Adipocyte (in vitro differentiated cells): ENCODE measurements around the gene RBM20.

ENCODE experiments used
- DNase-seq: peaks from one replicate; pipeline ENCODE4 v3.0.0-alpha.2; 2015; ENCODE audit warnings: low read depth
- H3K27me3 ChIP-seq: replicated peaks from 2 replicates; pipeline ENCODE4 v1.7.0; 2013; ENCODE audit warnings: mild to moderate bottlenecking, low read length, moderate library complexity; ENCODE audit not compliant: control insufficient read depth, insufficient read depth
- H3K36me3 ChIP-seq: 2 replicates; pipeline ENCODE4 v1.7.0; 2013; ENCODE audit warnings: low read length, mild to moderate bottlenecking, moderate library complexity; ENCODE audit not compliant: control insufficient read depth, insufficient read depth, severe bottlenecking
- H3K4me1 ChIP-seq: 2 replicates; pipeline ENCODE4 v1.7.0; 2013; ENCODE audit warnings: mild to moderate bottlenecking, low read length, moderate library complexity; ENCODE audit not compliant: control insufficient read depth, insufficient read depth
- H3K4me3 ChIP-seq: 2 replicates; pipeline ENCODE4 v1.7.0; 2013; ENCODE audit warnings: mild to moderate bottlenecking, low read length, moderate library complexity
- H3K9ac ChIP-seq: 2 replicates; pipeline ENCODE4 v1.7.0; 2013; ENCODE audit warnings: mild to moderate bottlenecking, low read length, moderate library complexity
- H3K9me3 ChIP-seq: 2 replicates; pipeline ENCODE4 v1.7.0; 2013; ENCODE audit warnings: mild to moderate bottlenecking, low read length, moderate library complexity; ENCODE audit not compliant: control insufficient read depth

RBM20 gene

DNA sequence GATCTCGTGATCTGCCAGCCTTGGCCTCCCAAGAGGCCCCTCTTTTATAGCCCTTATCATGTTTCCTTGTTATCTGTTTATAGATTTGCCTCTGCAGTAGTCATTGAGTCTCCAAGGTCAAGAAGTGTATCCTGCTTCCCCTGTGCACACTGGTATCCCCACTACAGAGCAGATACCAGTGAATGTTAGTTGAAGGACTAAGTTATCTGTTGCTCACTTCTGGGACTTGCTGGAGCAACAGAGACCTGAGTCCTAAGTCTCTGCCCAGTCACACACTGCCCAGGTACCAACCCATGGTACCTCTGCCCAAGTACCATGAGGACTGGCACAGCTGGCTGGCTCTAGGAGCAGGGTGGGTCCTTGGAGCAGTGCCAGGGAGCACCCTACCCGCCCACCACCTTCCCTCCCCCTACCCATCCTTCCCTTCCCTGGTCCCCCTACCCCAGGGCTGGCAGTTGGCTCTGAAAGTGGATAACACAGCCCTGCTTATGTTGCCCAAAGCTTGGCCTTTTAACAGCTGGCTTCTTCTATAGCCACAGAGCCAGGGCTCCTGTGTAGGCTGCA, 201.1 kb downstream of the RBM20 start:
- peaks cover 12% of the 10 kb centered on the region for H3K4me1 ChIP-seq
- no peaks in the 10 kb centered on the region for H3K36me3 ChIP-seq
- no peak overlapping the region for H3K4me3 ChIP-seq
- DNase-seq = no peak
- peaks cover 6% of the 10 kb centered on the region for H3K27me3 ChIP-seq
- H3K9ac ChIP-seq = no peak overlapping the region
- no peaks in the 10 kb centered on the region for H3K9me3 ChIP-seq

DNA sequence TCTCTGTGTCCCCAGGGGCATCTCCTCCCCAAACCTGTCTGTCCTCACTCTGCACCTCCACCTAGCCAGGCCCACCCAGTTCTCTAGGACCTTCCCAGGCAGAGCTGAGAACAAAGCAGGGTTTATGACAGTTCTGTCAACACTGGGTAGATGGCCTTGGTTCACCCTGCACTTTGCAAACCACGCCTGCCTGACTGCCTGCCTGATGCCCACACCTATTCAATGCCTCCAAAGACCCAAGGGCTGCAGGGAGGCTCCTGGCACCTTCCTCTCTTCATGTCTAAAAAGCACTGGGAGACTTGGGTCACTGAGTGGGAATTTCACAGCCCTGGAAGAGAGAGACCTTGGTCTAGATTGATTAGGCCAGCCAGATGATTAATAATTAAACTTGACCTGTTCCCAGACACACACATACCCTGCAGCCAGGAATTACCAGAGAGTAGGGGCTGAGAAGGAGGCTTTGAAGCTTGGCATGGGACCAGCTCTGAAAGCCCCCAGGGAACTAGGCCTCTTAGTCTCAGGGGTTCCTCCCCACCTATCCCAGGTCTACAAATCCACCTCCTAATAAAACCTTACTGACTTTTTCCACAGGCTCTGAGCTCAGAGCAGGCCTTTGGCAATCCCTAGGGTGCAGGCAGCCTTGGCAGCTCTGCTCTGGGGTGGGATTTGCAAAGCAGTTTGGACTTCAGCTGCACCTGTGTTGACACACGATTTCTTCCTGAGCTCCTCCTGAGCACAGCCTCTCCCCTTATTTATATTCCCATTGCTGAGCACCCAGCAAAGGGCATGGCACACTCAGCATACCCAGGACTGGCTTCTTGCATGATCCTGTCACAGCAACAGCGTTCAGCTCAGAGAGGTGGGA, 201.9 kb downstream of the RBM20 start:
- no peak overlapping the region for H3K9ac ChIP-seq
- H3K4me3 ChIP-seq = no peak overlapping the region
- H3K36me3 ChIP-seq = no peaks in the 10 kb centered on the region
- H3K27me3 ChIP-seq = peaks cover 6% of the 10 kb centered on the region
- H3K9me3 ChIP-seq = no peaks in the 10 kb centered on the region
- DNase-seq = no peak
- H3K4me1 ChIP-seq = peaks cover 9% of the 10 kb centered on the region

DNA sequence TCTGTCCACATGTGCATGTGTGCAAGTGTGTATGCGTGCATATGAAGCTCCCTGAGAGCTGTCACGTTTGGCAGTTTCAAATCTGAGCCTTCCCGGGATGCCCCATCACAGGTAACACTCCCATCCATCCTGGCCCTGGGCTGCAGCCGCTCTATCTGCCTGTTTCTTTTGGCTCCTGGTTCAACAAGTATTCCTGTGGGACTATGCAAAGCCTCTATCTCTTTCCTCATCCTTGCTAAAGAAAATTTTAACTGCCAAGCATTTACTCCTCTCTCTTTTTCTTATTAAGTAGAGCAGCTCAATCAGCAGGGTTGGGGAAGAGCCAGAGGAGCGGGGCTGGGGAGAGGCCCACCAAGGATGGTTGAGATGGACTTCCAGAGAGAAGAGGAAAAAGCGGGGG, 203.2 kb downstream of the RBM20 start:
- peaks cover 6% of the 10 kb centered on the region for H3K27me3 ChIP-seq
- no peaks in the 10 kb centered on the region for H3K36me3 ChIP-seq
- peaks cover 15% of the 10 kb centered on the region for H3K4me1 ChIP-seq
- no peak for DNase-seq
- H3K4me3 ChIP-seq = no peak overlapping the region
- H3K9me3 ChIP-seq = no peaks in the 10 kb centered on the region
- no peak overlapping the region for H3K9ac ChIP-seq

DNA sequence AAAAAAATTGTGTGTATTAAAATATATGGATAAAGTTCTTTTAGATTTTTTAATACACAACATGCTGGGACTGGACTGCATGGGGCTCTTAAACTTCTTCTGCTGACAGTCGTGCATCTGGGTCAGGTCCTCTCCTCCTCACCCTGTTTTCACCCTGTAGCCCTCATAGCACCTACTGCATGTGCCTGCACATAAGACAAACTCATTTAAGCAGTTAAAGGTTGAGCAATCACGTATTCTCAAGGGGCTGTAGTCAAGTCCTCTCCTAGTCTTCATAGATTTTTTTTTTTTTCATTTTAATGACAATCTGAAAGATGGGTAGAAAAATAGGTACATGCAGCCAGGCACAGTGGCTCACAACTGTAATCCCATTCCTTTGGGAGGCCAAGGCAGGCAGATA, 204.0 kb downstream of the RBM20 start:
- Histone ChIP-seq H3K9me3 (no peaks in the 10 kb centered on the region), H3K36me3 (no peaks in the 10 kb centered on the region), H3K4me1 (peaks cover 15% of the 10 kb centered on the region), H3K9ac (no peak overlapping the region), H3K27me3 (peaks cover 6% of the 10 kb centered on the region), H3K4me3 (no peak overlapping the region)
- no peak for DNase-seq

DNA sequence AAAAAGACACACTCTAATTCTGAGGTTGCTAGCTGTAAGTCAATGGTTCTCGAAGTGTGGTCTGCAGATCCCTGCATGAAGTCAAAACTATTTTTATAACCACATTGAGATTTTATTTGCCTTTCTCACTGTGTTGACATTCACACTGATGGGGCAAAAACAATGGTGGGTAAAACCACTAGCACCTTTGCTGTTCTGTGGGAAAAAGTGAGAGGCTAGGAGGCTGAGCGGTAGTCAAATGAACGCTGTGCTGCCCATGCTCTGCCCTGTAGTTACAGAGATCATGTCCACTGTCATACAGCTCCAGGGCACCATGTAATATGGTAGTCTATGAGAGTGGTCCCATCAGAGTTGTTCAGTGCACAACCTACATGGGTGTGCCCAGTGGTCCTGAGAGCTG, 206.0 kb downstream of the RBM20 start:
- DNase-seq = no peak
- Histone ChIP-seq H3K9ac (no peak overlapping the region), H3K4me3 (no peak overlapping the region), H3K4me1 (peaks cover 19% of the 10 kb centered on the region), H3K36me3 (no peaks in the 10 kb centered on the region), H3K9me3 (no peaks in the 10 kb centered on the region), H3K27me3 (peaks cover 6% of the 10 kb centered on the region)

DNA sequence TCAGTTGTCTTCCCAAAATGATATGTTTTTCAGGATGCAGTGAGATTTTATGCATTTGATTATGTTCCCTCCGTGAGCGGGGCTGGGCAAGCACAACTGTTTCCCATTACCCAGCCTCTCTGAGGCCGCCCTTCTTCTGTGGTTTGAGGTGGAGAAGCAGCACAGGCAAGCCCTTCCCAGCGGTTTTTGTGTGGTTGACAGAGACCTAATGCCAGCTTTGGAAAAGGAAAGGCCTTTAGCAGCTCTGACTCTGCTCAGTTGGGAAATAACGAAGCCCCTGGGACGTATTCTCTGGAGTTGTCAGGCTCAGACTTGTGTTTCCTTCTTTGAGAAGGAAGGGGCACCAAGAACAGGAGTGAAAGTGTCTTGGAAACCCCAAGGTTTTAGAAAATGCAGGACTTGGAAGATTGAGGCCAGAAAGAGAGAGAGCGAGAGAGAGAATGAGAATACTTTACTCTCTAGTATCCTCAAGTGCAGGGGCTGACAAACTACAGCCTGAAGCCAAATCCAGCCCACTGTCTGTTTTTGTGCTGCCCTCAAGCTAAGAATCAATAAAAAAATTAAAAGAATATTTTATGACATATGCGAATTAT, 207.0 kb downstream of the RBM20 start:
- Histone ChIP-seq H3K9ac (peak overlapping the region; percentile 43), H3K36me3 (no peaks in the 10 kb centered on the region), H3K4me1 (peaks cover 20% of the 10 kb centered on the region), H3K27me3 (peaks cover 6% of the 10 kb centered on the region), H3K9me3 (no peaks in the 10 kb centered on the region), H3K4me3 (no peak overlapping the region)
- DNase-seq = peak; percentile 57

DNA sequence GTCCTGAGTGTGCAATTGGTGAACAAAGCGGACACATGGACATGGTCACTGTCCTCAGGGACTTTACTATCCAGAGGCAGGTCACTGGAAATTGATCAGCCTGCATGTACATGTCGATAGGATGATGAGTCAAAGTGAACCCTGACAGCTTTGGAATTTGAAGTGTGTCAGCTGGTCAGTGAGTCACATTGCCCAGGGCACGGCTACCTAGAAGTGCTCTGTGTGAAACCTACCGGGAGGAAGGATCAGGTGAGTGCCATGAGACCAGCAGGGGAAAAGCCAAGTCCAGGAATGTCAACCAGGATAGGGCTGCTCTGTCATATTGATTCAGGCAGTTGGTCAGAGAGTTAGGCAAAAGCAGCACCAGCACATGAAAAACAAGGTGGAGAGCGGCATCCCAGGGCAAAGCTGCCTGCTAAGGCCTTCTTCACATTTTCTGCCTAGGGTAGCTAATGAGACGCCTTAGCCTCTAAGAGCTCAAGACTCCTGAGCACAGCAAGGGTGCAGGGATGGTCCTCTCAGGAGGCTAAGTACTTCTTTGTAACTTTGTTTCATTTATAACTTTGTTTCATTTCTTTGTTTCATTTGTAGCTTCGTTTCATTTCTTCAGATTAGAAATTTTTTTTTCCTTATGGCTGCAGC, 208.2 kb downstream of the RBM20 start:
- DNase-seq = no peak
- no peaks in the 10 kb centered on the region for H3K36me3 ChIP-seq
- H3K9me3 ChIP-seq = no peaks in the 10 kb centered on the region
- peaks cover 23% of the 10 kb centered on the region for H3K4me1 ChIP-seq
- no peaks in the 10 kb centered on the region for H3K27me3 ChIP-seq
- no peak overlapping the region for H3K9ac ChIP-seq
- H3K4me3 ChIP-seq = no peak overlapping the region

DNA sequence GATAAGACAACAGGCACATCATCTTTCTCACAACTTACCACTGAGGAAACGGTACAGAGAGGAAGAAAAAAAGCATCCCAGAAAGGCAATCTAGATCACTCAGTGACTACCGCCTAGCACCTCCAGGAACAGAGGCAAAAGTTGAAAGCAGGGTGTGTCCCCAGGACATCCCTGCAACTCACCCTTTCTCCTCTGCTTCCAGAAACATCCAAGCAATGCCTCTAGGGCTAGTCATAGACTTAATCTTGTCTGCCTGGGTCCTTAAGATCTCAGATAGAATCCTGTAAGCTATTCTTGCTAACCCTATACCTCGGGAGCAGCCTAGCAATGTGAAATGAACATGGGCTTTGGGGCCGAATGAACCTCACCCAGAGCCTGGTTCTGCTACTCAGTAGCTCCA, 208.8 kb downstream of the RBM20 start:
- no peak overlapping the region for H3K9ac ChIP-seq
- H3K27me3 ChIP-seq = no peaks in the 10 kb centered on the region
- DNase-seq = no peak
- peaks cover 25% of the 10 kb centered on the region for H3K4me1 ChIP-seq
- H3K9me3 ChIP-seq = no peaks in the 10 kb centered on the region
- no peak overlapping the region for H3K4me3 ChIP-seq
- no peaks in the 10 kb centered on the region for H3K36me3 ChIP-seq

DNA sequence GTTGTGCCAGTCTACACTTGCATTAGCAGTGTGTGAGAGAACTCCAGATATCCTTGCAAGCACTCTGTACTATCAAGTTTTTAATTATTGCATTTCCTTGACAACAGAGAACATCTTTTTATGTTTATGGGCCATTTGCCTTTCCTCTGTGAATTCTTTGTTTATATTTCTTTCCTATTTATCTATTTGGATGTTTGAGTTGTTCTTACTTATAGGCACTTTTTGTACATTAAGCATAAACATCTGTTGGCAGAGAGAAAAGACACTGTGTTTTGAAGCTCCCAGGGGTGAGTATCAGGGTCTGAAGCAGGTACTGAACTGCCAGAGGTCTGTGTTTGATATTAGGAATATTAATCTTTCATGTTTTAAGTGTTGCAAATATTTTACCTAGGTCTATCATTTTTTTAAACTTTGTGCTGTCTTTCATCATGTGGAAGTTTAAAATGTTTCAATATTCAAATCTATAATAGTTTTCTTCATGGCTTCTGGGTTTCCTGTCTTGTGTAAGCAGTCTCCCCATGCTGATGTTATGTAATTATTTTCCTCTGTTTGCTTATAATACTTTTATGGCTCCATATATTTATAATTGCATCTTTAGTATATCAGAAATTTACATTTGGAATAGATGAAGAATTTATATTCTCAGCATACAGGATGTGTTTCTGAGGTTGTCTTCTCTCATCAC, 209.9 kb downstream of the RBM20 start:
- Histone ChIP-seq H3K27me3 (no peaks in the 10 kb centered on the region), H3K4me3 (no peak overlapping the region), H3K9me3 (no peaks in the 10 kb centered on the region), H3K4me1 (peaks cover 35% of the 10 kb centered on the region), H3K9ac (no peak overlapping the region), H3K36me3 (no peaks in the 10 kb centered on the region)
- DNase-seq = no peak

DNA sequence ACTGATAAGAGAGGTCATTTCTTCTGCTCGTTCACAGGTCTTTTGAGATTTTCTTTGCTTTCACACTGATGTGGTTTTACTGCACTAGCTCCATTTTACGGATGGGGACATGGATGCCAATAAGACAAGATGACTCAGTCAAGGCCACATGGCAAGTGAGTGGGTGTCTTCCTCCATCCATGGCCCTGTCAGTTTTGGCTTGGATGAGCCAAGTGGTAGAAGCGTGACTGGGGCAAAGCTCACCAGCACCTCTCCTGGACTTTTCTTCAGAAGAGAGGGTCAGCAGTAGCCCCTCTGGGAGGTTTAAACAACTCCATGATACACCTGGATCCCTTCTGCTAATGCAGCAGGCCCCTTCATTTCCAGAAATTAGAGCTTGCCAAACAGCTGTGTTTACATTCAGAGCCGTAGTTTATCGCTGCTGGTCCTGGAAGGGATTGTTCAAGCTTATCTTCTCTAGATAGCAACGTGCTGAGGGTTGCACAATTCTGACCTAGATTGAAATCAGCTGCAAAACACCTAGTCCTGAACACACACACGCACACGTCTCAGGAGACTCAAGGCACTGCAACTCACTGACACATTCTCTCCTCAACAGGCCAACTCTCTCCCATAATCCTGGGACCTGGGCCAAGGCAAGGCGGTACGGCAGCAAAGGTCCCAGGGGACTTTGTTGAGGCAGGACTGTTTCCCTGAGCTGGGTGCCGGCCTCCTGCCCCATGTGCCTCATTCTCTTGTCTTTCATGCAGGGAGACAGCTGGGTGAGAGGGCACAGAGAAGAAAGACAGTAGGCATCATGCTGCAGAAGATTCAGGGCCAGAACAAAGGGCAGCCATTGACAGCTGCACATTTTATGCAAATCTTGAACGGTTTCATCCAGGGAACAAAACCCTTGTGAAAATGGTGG, 213.4 kb downstream of the RBM20 start:
- peak overlapping the region; percentile 17 for H3K9ac ChIP-seq
- no peaks in the 10 kb centered on the region for H3K9me3 ChIP-seq
- H3K4me1 ChIP-seq = peaks cover 46% of the 10 kb centered on the region
- H3K27me3 ChIP-seq = no peaks in the 10 kb centered on the region
- no peaks in the 10 kb centered on the region for H3K36me3 ChIP-seq
- no peak overlapping the region for H3K4me3 ChIP-seq
- DNase-seq = no peak
